ENCODE results near the gene PALB2. TPM values are rescaled to one million over a fixed set of nuclear protein-coding genes. Genes with fewer than 3 reads are reported as not detected.

Gene PALB2
- total and polyA plus RNA-seq, 9 of the 15 experiments (the other 6 are each of a cell fraction or from before 2014, with no cell fraction given), result 7.0 to 25.8 (median 15.2) TPM

DNA sequence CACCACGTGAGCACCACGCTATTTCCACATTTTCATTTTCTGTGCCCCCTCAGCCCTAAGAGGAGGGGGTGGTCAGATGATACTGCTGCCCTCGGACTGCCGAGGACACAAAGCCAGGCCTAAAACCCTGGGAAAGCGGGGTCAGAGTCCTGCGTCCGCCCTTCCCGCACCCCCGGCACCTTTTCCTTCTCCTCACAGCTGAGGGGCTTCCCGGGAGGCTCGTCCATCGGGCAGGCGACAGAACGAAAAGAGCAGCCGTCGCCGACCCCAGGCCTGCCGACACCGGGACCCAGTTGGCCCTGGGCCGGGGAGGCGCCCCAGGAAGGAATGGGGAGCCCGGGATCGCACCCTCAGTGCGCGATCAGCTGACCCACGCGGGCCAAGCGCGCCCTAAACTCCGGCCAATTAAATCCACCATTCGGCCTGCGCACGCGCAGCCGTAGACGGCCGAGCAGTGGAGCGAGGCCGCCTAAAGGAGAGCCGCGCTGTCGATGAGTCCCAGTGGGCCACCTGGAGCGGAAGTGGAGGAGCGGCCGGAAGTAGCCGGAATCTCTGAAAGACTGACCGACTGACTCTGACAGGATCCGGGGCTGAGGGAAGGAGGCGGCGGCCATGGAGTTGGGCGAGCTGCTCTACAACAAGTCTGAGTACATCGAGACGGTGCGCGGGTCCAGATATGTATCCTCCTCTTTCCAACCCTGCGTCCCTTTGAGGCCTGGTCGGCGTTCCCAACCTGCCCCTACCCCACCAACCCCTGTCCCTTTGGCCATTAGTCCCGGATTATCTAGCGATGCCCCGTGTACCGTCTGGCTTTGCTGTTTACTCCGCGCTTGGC is at the start of gene PALB2, which contains the start of gene DCTN5 (continued):
- TF ChIP-seq NFXL1 (CRISPR knock-in tag; IDR thresholded peaks at IDR 0.05) (no peak), CCAR2 (IDR thresholded peaks at IDR 0.05; ENCODE audit: low read depth, low read length) (no peak), ZNF507 (tag; conservative IDR thresholded peaks at IDR 0.05) (no peak), BACH1 (tag; IDR thresholded peaks at IDR 0.05) (no peak), TEAD2 (tag; IDR thresholded peaks at IDR 0.05) (no peak), ELF2 (CRISPR knock-in tag; IDR thresholded peaks at IDR 0.05) (0 out of 2 replicates have a peak, but pooled peaks have one; percentile 52), CBFB (CRISPR knock-in tag; IDR thresholded peaks at IDR 0.05) (no peak), LCOR (CRISPR knock-in tag; IDR thresholded peaks at IDR 0.05) (0 out of 2 replicates have a peak, but pooled peaks have one; percentile 49), RNF2 (IDR thresholded peaks at IDR 0.05) (peak; percentile 47; the same call in 1 of the 2 replicates), TEAD4 (IDR thresholded peaks at IDR 0.05; ENCODE audit: low read length) (no peak), TEAD4 (CRISPR knock-in tag; IDR thresholded peaks at IDR 0.05; ENCODE audit: borderline replicate concordance) (no peak), NEUROD1 (IDR thresholded peaks at IDR 0.05; ENCODE audit: borderline replicate concordance, low read depth, low read length, partially characterized antibody) (peak; percentile 39), ZNF324 (CRISPR knock-in tag; IDR thresholded peaks at IDR 0.05) (0 out of 2 replicates have a peak, but pooled peaks have one; percentile 25), ARNT (IDR thresholded peaks at IDR 0.05) (0 out of 4 replicates have a peak, but pooled peaks of 1 of the 2 experiments have one; percentile 40)
- TF ChIP-seq, protein P1, sequence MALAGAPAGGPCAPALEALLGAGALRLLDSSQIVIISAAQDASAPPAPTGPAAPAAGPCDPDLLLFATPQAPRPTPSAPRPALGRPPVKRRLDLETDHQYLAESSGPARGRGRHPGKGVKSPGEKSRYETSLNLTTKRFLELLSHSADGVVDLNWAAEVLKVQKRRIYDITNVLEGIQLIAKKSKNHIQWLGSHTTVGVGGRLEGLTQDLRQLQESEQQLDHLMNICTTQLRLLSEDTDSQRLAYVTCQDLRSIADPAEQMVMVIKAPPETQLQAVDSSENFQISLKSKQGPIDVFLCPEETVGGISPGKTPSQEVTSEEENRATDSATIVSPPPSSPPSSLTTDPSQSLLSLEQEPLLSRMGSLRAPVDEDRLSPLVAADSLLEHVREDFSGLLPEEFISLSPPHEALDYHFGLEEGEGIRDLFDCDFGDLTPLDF (CRISPR knock-in tag; IDR thresholded peaks at IDR 0.05), result 0 out of 2 replicates have a peak, but pooled peaks have one; percentile 65
- TF ChIP-seq, protein P2, sequence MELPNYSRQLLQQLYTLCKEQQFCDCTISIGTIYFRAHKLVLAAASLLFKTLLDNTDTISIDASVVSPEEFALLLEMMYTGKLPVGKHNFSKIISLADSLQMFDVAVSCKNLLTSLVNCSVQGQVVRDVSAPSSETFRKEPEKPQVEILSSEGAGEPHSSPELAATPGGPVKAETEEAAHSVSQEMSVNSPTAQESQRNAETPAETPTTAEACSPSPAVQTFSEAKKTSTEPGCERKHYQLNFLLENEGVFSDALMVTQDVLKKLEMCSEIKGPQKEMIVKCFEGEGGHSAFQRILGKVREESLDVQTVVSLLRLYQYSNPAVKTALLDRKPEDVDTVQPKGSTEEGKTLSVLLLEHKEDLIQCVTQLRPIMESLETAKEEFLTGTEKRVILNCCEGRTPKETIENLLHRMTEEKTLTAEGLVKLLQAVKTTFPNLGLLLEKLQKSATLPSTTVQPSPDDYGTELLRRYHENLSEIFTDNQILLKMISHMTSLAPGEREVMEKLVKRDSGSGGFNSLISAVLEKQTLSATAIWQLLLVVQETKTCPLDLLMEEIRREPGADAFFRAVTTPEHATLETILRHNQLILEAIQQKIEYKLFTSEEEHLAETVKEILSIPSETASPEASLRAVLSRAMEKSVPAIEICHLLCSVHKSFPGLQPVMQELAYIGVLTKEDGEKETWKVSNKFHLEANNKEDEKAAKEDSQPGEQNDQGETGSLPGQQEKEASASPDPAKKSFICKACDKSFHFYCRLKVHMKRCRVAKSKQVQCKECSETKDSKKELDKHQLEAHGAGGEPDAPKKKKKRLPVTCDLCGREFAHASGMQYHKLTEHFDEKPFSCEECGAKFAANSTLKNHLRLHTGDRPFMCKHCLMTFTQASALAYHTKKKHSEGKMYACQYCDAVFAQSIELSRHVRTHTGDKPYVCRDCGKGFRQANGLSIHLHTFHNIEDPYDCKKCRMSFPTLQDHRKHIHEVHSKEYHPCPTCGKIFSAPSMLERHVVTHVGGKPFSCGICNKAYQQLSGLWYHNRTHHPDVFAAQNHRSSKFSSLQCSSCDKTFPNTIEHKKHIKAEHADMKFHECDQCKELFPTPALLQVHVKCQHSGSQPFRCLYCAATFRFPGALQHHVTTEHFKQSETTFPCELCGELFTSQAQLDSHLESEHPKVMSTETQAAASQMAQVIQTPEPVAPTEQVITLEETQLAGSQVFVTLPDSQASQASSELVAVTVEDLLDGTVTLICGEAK (IDR thresholded peaks at IDR 0.05), result peak; percentile 96
- TF ChIP-seq, protein P2 (CRISPR knock-in tag; IDR thresholded peaks at IDR 0.05), result no peak
- TF ChIP-seq, protein P3, sequence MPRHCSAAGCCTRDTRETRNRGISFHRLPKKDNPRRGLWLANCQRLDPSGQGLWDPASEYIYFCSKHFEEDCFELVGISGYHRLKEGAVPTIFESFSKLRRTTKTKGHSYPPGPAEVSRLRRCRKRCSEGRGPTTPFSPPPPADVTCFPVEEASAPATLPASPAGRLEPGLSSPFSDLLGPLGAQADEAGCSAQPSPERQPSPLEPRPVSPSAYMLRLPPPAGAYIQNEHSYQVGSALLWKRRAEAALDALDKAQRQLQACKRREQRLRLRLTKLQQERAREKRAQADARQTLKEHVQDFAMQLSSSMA (CRISPR knock-in tag; IDR thresholded peaks at IDR 0.05), result no peak

All from K562 (cell line).